ENCODE measurements around the gene DOCK11. TPM values are rescaled to one million over a fixed set of nuclear protein-coding genes. Genes with fewer than 3 reads are reported as not detected.

The DOCK11 gene
- 39.1 and 45.4 TPM in 2 replicates for total RNA-seq

DNA sequence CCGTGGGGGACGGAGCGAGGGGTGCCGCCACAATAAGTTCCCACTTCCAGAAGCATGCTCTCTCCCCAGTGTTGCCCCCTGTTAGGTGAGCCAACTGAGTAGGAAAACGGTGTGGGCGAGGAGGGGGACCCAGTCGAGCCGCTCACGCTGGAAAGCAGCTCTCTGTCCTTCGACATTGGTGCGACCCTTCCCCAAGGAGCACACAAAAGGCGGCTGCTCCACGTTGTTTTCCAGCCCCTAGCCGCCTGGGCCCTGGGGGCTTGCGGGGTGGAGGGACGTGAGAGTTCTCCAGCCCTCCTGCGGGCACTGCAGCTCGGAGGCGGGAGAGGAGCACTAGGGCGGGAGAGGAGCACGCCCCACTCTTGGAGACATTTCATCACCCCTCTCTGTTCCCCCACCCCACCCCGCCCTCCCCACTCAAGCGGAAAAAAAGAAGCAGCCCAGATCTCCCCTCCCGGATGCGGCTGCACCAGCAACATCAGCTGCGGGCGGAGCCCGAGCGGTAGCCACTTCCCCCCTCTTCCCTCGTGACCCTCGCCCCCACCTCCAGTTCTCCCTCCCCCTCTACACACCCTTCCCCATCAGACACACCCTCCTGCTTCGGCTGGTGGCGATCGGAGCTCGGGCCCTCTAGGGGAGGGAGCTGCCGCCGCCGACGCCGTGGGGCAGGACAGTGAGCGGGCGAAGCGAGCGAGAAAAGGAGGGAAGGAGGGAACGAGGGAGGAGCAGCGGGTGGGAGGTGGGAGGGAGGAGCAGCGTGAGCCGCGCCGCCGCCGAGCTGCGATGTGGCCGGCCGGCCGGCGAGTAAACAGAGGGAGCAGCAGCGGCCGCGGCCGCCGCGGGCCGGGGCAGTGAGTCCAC, at the start of gene DOCK11:
TSS of gene DOCK11 (plus strand) at position 755 of the 861 bp plus-strand sequence. CDS start 157 bp downstream, outside the sequence.

DNA sequence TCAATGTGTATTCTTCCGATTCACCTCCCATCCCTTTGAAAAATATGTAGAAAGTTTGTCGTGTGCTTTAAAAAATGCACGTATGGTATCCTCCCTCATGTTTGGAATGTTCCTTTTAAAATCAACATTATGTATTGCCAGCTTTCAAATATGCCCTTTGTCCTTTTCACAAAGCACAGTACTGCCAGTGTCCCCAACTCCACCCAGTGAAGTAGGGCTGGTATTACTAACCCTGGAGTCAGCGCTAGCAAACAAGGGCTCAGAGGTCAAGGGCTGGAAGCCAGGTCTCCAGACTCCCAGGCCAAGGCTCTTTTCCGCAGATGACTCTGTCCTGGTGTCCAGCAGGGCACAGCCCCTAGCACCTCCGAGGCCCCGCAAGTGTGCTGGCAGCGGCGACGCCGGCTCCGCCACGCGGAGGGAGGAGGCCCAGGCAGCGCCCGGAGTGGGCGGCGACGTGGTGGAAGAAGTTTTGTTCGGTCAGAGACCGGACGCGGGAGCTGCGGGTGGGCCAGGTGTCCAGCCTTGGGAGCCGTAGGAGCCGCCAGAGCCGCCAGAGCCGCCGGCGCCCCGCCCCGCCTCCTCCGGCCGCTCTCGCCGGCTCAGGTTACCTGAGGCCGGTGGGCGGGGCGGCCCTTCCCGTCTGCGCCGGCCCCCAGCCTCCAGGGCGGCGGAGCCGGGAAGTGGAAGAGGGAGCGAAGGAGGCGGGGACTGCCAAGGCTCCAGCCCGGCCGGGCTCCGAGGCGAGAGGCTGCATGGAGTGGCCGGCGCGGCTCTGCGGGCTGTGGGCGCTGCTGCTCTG, 231.5 kb downstream of the DOCK11 start, which contains the start of gene IL13RA1:
TSS of gene IL13RA1 (plus strand) at position 720 of the 799 bp plus-strand sequence. CDS start at position 753, 33 bp downstream.

Small RNA genes lying within 50 kb of the gene (small RNA-seq; reads per million reads assigned to genes)
- gene RF00019: not detected

Other genes starting within 250 kb of the DOCK11 start
- gene WDR44, start 149.7 kb upstream of the DOCK11 start, total RNA-seq: 20.2 and 20.3 TPM in 2 replicates
- 52.5 and 68.3 TPM in 2 replicates for gene IL13RA1, start 231.8 kb downstream of the DOCK11 start, total RNA-seq